Naive thymus-derived CD8-positive, alpha-beta T cell (primary cell): ENCODE data around the gene TAOK1. TPM values are rescaled to one million over a fixed set of nuclear protein-coding genes. Genes with fewer than 3 reads are reported as not detected.

Source experiments
- ATAC-seq, 2 donors: fragments of 150-1000 bp; cut with Tn5 transposase in 1 of 2; sonication (Bioruptor Pico), chemical (Tn5 transposase) in 1 of 2; 1 replicate in 1 of 2; 2 replicates in 1 of 2; pipeline ENCODE4 v1.10.0; 2021; ENCODE audit warnings: mild to moderate bottlenecking in 2 of 2, moderate library complexity in 2 of 2
- POLR2A ChIA-PET: fragments of 350-600 bp; sonication (Branson Sonifier 250); formaldehyde crosslinking; loops from one replicate; lab custom pipeline; 2021; ENCODE audit warnings: antibody characterized with exemption; lab: Charles Lee
- DNase-seq, 10 donors: peaks; one replicate each; pipeline versions ENCODE4 v3.0.0 to v3.0.0-alpha.2; 2020 to 2022
- H3K27ac Mint-ChIP-seq, 10 donors: one replicate each; pipeline ENCODE4 v1.8.0; 2020 to 2022; ENCODE audit warnings: mild to moderate bottlenecking in 10 of 10, mixed read lengths in 10 of 10, moderate library complexity in 4 of 10, inconsistent platforms in 1 of 10
- H3K27me3 Mint-ChIP-seq, 5 donors: one replicate each; pipeline ENCODE4 v1.8.0; 2021 to 2022; ENCODE audit warnings: mixed read lengths in 5 of 5
- H3K36me3 Mint-ChIP-seq, 3 donors: one replicate each; pipeline ENCODE4 v1.8.0; 2020 to 2022; ENCODE audit warnings: mixed read lengths in 3 of 3, mild to moderate bottlenecking in 2 of 3, inconsistent platforms in 1 of 3
- H3K4me1 Mint-ChIP-seq, 4 donors: one replicate each; pipeline ENCODE4 v1.8.0; 2021 to 2022; ENCODE audit warnings: mixed read lengths in 4 of 4
- H3K4me3 Mint-ChIP-seq, 10 donors: one replicate each; pipeline ENCODE4 v1.8.0; 2020 to 2022; ENCODE audit warnings: mild to moderate bottlenecking in 10 of 10, mixed read lengths in 10 of 10, moderate library complexity in 6 of 10, inconsistent platforms in 1 of 10
- H3K9me3 Mint-ChIP-seq, 9 donors: one replicate each; pipeline ENCODE4 v1.8.0; 2020 to 2022; ENCODE audit warnings: mixed read lengths in 9 of 9, mild to moderate bottlenecking in 3 of 9, inconsistent platforms in 1 of 9, moderate library complexity in 1 of 9
- polyA plus RNA-seq, 3 donors: library from polyadenylated mRNA; unstranded; fragments of 300-500 nt; fragmentation: Illumina TruSeq; gene quantifications; one replicate each; pipeline ENCODE4 v1.2.3, GENCODE V29; 2021
- total RNA-seq, 8 experiments: library from RNA in 2 of 8; stranded (reverse) in 2 of 8; gene quantifications; one replicate each; pipeline ENCODE4 v1.2.3 and lab custom pipeline; 2021 to 2026

TAOK1 gene
- total and polyA plus RNA-seq, 5 experiments from 2014 or later, result 2.4 to 63.8 (median 3.5) TPM

DNA sequence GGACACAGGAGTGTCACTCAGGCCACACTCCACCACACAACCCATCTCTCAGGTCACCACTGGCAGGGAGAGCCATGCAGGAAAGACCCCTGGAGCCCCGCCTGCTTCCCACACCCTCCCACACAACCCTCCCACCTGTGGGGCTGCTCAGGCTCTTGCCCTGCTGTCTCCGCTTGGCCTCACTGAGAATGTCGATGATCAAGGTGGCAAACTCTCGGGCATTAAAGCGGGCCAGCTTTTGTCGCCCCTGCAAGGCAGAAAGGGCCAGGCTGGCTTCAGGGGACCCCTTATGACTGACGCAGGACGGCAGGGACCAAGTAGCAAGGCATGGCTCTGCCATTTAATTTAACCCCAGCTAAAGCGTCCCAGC, 186.8 kb downstream of the TAOK1 start:
- Mint-ChIP-seq H3K27ac (no peak overlapping the region), H3K4me3 (no peak overlapping the region), H3K27me3 (no peaks in the 10 kb centered on the region), H3K9me3 (no peaks in the 10 kb centered on the region), H3K4me1 (peaks cover 6 to 25% (median 14%) of the 10 kb centered on the region in 4 donors), H3K36me3 (peaks cover 0 to 43% (median 2%) of the 10 kb centered on the region in 3 donors)
- peak in 1 of 10 donors; percentile 46 for DNase-seq
- POLR2A ChIA-PET, result interaction anchor here (0.6 to 1.7 kb wide), 4 partner anchors 9 to 83 kb away, joined by 4 to 6 read pairs (median 4); partner anchors contain the start of genes ABHD15 and TP53I13
- no peak for ATAC-seq

- no peaks in the 10 kb centered on the region for H3K9me3 Mint-ChIP-seq
- no peak overlapping the region for H3K4me3 Mint-ChIP-seq
- ATAC-seq, result no peak
- H3K27me3 Mint-ChIP-seq, result no peaks in the 10 kb centered on the region
- H3K27ac Mint-ChIP-seq, result peak overlapping the region in 1 of 10 donors; percentile 18
- peaks cover 0 to 48% (median 4%) of the 10 kb centered on the region in 3 donors for H3K36me3 Mint-ChIP-seq
- H3K4me1 Mint-ChIP-seq, result peaks cover 8 to 25% (median 14%) of the 10 kb centered on the region in 4 donors
- DNase-seq, result peak in 1 of 10 donors; percentile 59
- POLR2A ChIA-PET, result interaction anchor here (1.1 to 1.7 kb wide), 3 partner anchors 9 to 15 kb away, joined by 3 to 6 read pairs (median 4); partner anchors contain the start of genes ANKRD13B and TP53I13
Observed at GRCh38 chr17:29577385-29578211, 187.4 kb downstream of the TAOK1 start.

DNA sequence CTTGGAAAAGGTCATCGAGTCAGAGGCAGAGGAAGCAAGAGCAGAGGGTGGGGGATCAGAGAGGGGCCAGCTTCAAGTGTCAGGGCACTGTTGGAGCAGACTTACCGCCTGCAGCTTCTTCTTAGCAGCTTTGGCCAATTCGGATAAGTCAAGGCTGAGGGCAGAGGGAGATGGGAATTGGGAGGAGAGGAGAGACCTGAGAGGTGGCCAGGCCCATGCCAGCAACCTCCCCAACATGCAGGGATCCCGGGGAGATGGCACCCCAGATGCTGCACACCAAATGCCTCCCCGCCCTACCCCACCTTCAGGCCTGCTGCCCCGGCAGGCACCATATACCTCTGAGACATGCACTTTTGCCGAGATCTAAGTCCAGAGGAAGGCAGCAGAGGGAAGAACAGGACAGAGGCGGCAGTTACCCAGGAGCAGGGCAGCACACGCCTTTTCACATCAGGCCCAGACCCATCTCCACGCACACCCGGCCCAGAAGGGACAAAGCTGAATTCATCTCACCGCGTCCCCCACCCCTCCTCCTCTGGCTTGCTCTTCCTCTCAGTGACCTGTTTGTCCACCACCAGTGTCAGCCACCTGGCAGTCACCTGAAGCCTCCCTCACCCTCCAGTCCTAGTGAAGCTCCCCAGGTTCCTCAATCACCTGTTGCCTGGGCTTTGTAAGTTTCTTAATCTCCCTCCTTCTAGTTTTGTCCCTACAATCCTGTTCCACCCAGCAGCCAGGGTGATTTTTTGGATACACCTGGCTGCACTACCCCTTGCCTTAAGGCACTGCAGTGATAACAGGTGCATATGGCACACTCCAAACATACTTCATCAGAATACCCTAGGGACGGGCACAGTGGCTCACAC, 188.7 kb downstream of the TAOK1 start:
- Mint-ChIP-seq H3K27me3 (no peaks in the 10 kb centered on the region), H3K36me3 (peaks cover 0 to 41% (median 4%) of the 10 kb centered on the region in 3 donors), H3K9me3 (no peaks in the 10 kb centered on the region), H3K4me1 (peaks cover 5 to 19% (median 16%) of the 10 kb centered on the region in 4 donors), H3K27ac (peak overlapping the region in 3 of 10 donors; percentile 11 to 62 (median 19)), H3K4me3 (no peak overlapping the region)
- no peak for ATAC-seq
- POLR2A ChIA-PET, result interaction anchor here (1.4 to 6.0 kb wide), 6 partner anchors 8 to 352 kb away, joined by 4 to 43 read pairs (median 16); partner anchors contain the start of genes ABHD15, ANKRD13B and TP53I13
- no peak for DNase-seq

- ATAC-seq, result peak; percentile 98 to 99
Observed at GRCh38 chr17:29579866-29580771, 190.0 kb downstream of the TAOK1 start.

GRCh38 chr17:29581583-29582253, 191.6 kb downstream of the TAOK1 start:
- H3K27ac Mint-ChIP-seq, result peak overlapping the region in 2 of 10 donors; percentile 38 to 67
- no peak overlapping the region for H3K4me3 Mint-ChIP-seq
- no peaks in the 10 kb centered on the region for H3K27me3 Mint-ChIP-seq
- no peak for DNase-seq
- POLR2A ChIA-PET, result interaction anchor here (1.3 to 6.0 kb wide), 6 partner anchors 11 to 197 kb away, joined by 3 to 43 read pairs (median 16); partner anchors contain the start of genes ABHD15, ANKRD13B and TP53I13
- H3K9me3 Mint-ChIP-seq, result no peaks in the 10 kb centered on the region
- peaks cover 0 to 21% (median 3%) of the 10 kb centered on the region in 3 donors for H3K36me3 Mint-ChIP-seq
- ATAC-seq, result no peak
- H3K4me1 Mint-ChIP-seq, result peaks cover 18 to 43% (median 40%) of the 10 kb centered on the region in 4 donors

More at GRCh38 chr17:29579866-29580771, 190.0 kb downstream of the TAOK1 start:
- POLR2A ChIA-PET, result interaction anchor here (0.6 to 6.0 kb wide), 11 partner anchors 9 to 502 kb away, joined by 3 to 43 read pairs (median 6); partner anchors contain the start of genes ABHD15, ANKRD13B, CORO6 and TP53I13
- Mint-ChIP-seq H3K27me3 (no peaks in the 10 kb centered on the region), H3K27ac (peak overlapping the region; percentile 38 to 93 (median 76)), H3K4me3 (peak overlapping the region in 1 of 10 donors; percentile 35), H3K36me3 (peaks cover 0 to 31% (median 3%) of the 10 kb centered on the region in 3 donors), H3K9me3 (no peaks in the 10 kb centered on the region), H3K4me1 (peaks cover 11 to 28% (median 26%) of the 10 kb centered on the region in 4 donors)
- DNase-seq, result peak; percentile 81 to 94 (median 89)

GRCh38 chr17:29582254-29582765, 192.1 kb downstream of the TAOK1 start:
- ATAC-seq (no peak), DNase-seq (no peak)
- peak overlapping the region in 2 of 10 donors; percentile 38 to 67 for H3K27ac Mint-ChIP-seq
- POLR2A ChIA-PET, result interaction anchor here (1.3 to 6.0 kb wide), 4 partner anchors 10 to 196 kb away, joined by 3 to 43 read pairs (median 17); partner anchors contain the start of gene ANKRD13B
- H3K27me3 Mint-ChIP-seq, result no peaks in the 10 kb centered on the region
- H3K4me1 Mint-ChIP-seq, result peaks cover 19 to 49% (median 46%) of the 10 kb centered on the region in 4 donors
- H3K9me3 Mint-ChIP-seq, result no peaks in the 10 kb centered on the region
- H3K4me3 Mint-ChIP-seq, result no peak overlapping the region
- H3K36me3 Mint-ChIP-seq, result peaks cover 0 to 17% (median 3%) of the 10 kb centered on the region in 3 donors

GRCh38 chr17:29582772-29583171, 192.6 kb downstream of the TAOK1 start:
- Mint-ChIP-seq H3K36me3 (peaks cover 0 to 15% (median 3%) of the 10 kb centered on the region in 3 donors), H3K4me3 (no peak overlapping the region), H3K4me1 (peaks cover 24 to 54% (median 50%) of the 10 kb centered on the region in 4 donors), H3K27ac (peak overlapping the region in 1 of 10 donors; percentile 33), H3K27me3 (no peaks in the 10 kb centered on the region), H3K9me3 (no peaks in the 10 kb centered on the region)
- ATAC-seq, result no peak
- no peak for DNase-seq
- POLR2A ChIA-PET, result interaction anchor here (0.8 to 6.0 kb wide), 2 partner anchors 8 to 10 kb away, joined by 3 to 43 read pairs; partner anchors contain the start of gene ANKRD13B

GRCh38 chr17:29583324-29584248, 193.4 kb downstream of the TAOK1 start:
- peaks cover 27 to 61% (median 57%) of the 10 kb centered on the region in 4 donors for H3K4me1 Mint-ChIP-seq
- H3K36me3 Mint-ChIP-seq, result peaks cover 0 to 15% (median 3%) of the 10 kb centered on the region in 3 donors
- POLR2A ChIA-PET, result interaction anchor here (0.5 to 6.0 kb wide), 6 partner anchors 9 to 346 kb away, joined by 3 to 43 read pairs (median 6); partner anchors contain the start of genes ANKRD13B and SSH2
- H3K4me3 Mint-ChIP-seq, result peak overlapping the region in 3 of 10 donors; percentile 7 to 52 (median 36)
- no peaks in the 10 kb centered on the region for H3K27me3 Mint-ChIP-seq
- DNase-seq (peak in 1 of 10 donors; percentile 58), ATAC-seq (no peak)
- peak overlapping the region in 8 of 10 donors; percentile 43 to 83 (median 72) for H3K27ac Mint-ChIP-seq
- H3K9me3 Mint-ChIP-seq, result no peaks in the 10 kb centered on the region

DNA sequence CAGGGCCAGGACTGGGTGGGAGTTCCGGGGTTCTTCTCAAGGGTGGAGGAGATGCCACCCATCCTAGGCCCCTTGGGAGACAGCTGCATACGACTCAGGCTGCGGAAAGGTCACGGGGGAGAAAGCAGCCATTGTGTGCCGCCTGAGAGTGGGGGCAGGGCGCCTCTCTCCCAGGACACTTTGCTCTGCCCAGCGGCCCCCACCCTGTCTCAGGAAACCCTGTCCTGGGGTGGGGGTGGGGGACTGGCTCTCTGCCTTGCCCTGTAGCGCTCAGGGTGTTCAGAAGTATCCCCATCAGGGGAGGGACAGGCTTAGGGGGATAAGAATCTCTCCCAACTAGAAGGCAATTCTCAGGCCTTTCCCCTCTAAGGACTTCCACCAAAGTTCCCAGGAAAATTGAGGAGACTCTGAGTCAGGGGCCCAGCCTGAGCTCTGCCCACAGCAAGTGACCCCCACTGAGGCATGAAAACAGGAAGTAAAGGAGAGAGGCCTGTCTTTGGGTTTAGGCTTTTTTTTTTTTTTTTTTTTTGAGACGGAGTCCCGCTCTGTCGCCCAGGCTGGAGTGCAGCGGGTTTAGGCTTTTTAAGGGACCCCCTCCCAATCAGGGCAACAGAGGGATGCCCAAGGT, 194.4 kb downstream of the TAOK1 start:
- peak overlapping the region in 5 of 10 donors; percentile 30 to 80 (median 64) for H3K4me3 Mint-ChIP-seq
- POLR2A ChIA-PET, result interaction anchor here (0.7 to 6.0 kb wide), 4 partner anchors 8 to 345 kb away, joined by 5 to 43 read pairs (median 14); partner anchors contain the start of genes ANKRD13B and SSH2
- ATAC-seq (no peak), DNase-seq (no peak)
- H3K9me3 Mint-ChIP-seq, result no peaks in the 10 kb centered on the region
- peaks cover 25 to 61% (median 57%) of the 10 kb centered on the region in 4 donors for H3K4me1 Mint-ChIP-seq
- no peaks in the 10 kb centered on the region for H3K27me3 Mint-ChIP-seq
- peaks cover 0 to 15% (median 3%) of the 10 kb centered on the region in 3 donors for H3K36me3 Mint-ChIP-seq
- peak overlapping the region in 9 of 10 donors; percentile 61 to 83 (median 76) for H3K27ac Mint-ChIP-seq
